Stimulated activated CD4-positive, alpha-beta T cell treated with anti-CD3 and anti-CD28 coated beads, Interleukin-4, amount 100 ng/mL, for 24 hours (primary cell): Measurements from ENCODE around the gene MSRB1.
"Not testable (repeated sequence)": the region's sequence is repeated elsewhere in the genome, so short reads cannot be mapped to it uniquely, and the experiment has no call there.

Experiments used
- DNase-seq: peaks from one replicate; pipeline ENCODE4 v3.0.0-alpha.2; 2020

The MSRB1 gene

GRCh38 chr16:1915732-1916639, 27.0 kb downstream of the MSRB1 start:
- DNase-seq, result no peak

- DNase-seq, result no peak
These were observed 28.0 kb downstream of the MSRB1 start for GRCh38 chr16:1914988-1915387.

- DNase-seq, result no peak
These were observed 28.9 kb downstream of the MSRB1 start for GRCh38 chr16:1914084-1914608.

GRCh38 chr16:1913327-1914083, 29.5 kb downstream of the MSRB1 start:
- DNase-seq, result no peak

- DNase-seq, result no peak
These were observed 30.8 kb downstream of the MSRB1 start for GRCh38 chr16:1912215-1912543.

GRCh38 chr16:1911467-1912214, 31.4 kb downstream of the MSRB1 start:
- no peak for DNase-seq

GRCh38 chr16:1909561-1910231, 33.3 kb downstream of the MSRB1 start:
- no peak for DNase-seq

GRCh38 chr16:1908983-1909382, 34.0 kb downstream of the MSRB1 start:
- no peak for DNase-seq

- DNase-seq, result no peak
These were observed 34.8 kb downstream of the MSRB1 start for GRCh38 chr16:1908184-1908583.

GRCh38 chr16:1907226-1907860, 35.7 kb downstream of the MSRB1 start:
- DNase-seq, result no peak

GRCh38 chr16:1906846-1907165, 36.2 kb downstream of the MSRB1 start:
- DNase-seq, result no peak

- no peak for DNase-seq
These were observed 36.7 kb downstream of the MSRB1 start for GRCh38 chr16:1906055-1906845.

- no peak for DNase-seq
These were observed 38.9 kb downstream of the MSRB1 start for GRCh38 chr16:1903845-1904840.

GRCh38 chr16:1903220-1903574, 39.8 kb downstream of the MSRB1 start:
- DNase-seq, result no peak

GRCh38 chr16:1902547-1903219, 40.3 kb downstream of the MSRB1 start:
- DNase-seq, result no peak

GRCh38 chr16:1900452-1900774, 42.6 kb downstream of the MSRB1 start:
- DNase-seq, result no peak

- no peak for DNase-seq
These were observed 43.2 kb downstream of the MSRB1 start for GRCh38 chr16:1899641-1900451.

- DNase-seq, result not testable (repeated sequence)
These were observed 45.3 kb downstream of the MSRB1 start for GRCh38 chr16:1897692-1898091.
